Measurements from ENCODE around the gene EML1. TPM values are rescaled to one million over a fixed set of nuclear protein-coding genes. Genes with fewer than 3 reads are reported as not detected.

Gene EML1, protein sequence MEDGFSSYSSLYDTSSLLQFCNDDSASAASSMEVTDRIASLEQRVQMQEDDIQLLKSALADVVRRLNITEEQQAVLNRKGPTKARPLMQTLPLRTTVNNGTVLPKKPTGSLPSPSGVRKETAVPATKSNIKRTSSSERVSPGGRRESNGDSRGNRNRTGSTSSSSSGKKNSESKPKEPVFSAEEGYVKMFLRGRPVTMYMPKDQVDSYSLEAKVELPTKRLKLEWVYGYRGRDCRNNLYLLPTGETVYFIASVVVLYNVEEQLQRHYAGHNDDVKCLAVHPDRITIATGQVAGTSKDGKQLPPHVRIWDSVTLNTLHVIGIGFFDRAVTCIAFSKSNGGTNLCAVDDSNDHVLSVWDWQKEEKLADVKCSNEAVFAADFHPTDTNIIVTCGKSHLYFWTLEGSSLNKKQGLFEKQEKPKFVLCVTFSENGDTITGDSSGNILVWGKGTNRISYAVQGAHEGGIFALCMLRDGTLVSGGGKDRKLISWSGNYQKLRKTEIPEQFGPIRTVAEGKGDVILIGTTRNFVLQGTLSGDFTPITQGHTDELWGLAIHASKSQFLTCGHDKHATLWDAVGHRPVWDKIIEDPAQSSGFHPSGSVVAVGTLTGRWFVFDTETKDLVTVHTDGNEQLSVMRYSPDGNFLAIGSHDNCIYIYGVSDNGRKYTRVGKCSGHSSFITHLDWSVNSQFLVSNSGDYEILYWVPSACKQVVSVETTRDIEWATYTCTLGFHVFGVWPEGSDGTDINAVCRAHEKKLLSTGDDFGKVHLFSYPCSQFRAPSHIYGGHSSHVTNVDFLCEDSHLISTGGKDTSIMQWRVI
- 46.9 TPM for total RNA-seq (ENCODE audit: insufficient read depth, low replicate concordance)

DNA sequence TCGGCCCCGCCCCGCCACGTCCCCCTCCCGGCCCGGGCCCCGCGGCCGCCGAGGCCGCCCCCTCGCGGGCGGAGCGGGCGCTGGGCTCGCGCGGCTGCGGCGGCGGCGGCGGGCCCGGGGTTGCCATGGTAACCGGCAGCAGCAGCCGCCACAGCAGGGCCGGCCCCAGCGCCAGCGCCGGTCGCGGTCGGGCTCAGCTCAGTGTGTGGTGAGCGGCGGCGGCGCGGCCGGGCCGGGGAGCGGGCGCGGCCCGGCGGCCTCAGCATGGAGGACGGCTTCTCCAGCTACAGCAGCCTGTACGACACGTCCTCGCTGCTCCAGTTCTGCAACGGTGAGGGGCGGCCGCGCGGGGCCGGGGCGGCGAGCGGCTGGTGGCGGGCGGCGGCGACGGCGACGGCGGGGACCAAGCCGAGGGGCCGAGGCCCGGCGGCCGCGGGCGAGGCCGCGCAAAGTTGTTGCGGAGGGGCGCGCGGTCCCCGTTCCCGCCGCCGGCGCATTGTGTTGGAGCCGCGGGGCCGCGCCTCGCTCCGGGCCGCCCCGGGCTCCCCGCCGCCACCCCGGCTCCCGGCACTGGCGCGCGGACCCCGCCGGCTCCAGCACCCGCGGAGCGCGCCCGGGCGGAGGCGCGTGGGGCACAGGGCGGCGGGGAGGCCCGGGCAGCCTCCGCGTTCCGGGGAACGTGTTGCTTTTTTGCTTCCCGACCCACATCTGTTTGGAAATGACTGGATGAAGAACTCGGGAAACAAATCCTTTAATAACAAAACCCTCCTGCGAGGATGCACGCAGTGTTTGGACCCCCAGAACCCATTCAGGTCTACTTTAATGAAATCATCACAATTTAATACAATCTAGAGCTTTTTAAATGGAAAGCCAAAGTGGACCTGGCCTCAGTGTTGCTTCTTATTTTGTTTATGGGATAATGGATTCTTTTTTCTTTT is at the start of gene EML1:
TSS of gene EML1 (plus strand) at position 201 of the 938 bp plus-strand sequence. CDS start at position 265, 64 bp downstream.
- DNase-seq (ENCODE audit: low spot score) = peak; percentile 86

DNA sequence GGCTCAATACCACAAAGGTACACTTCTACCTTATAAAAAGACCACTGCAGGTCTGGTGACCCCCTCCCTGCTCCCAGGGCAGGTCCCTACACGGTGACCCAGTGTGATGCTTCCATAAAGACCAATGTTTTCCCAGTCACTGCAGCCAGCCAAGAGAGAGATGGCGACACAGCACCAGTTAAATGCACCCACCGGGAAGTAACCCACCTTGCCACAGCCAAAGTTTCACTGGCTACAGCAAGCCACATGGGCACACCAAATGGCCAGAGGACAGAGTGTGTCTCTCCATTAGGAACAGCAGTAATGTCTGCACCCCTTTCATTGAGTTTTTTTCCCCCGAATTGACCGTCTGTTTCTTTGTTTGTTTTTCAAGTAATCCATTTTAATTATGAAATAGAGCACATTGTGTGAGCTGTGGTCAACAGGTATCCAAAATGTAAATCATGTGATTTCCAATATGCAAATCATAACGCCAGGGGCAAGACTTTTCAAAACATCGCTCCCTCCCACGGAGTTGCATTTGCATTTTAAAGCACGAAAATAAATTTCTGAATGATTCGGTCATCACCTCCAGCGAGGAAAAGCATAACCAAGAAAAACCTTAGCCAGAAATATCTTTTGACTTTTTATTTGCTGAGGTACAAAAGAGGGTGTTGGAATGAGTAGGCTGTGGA is 48.9 kb upstream of the EML1 start:
- DNase-seq (ENCODE audit: low spot score) = no peak

DNA sequence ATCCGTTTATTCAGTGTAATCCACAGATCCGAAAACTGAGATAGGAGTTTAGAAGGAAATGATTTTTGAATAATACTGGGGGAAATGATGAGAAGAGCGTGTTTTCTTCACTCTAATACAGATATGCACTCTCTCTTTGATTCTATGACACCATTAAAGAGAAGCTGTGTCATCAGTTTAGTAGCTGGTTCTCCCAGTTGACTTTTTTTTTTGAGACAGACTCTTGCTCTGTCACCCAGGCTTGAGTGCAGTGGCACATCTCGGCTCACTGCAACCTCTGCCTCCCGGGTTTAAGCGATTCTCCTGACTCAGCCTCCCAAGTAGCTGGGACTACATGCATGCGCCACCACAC is 48.4 kb upstream of the EML1 start:
- peak; percentile 21 for DNase-seq (ENCODE audit: low spot score)

DNA sequence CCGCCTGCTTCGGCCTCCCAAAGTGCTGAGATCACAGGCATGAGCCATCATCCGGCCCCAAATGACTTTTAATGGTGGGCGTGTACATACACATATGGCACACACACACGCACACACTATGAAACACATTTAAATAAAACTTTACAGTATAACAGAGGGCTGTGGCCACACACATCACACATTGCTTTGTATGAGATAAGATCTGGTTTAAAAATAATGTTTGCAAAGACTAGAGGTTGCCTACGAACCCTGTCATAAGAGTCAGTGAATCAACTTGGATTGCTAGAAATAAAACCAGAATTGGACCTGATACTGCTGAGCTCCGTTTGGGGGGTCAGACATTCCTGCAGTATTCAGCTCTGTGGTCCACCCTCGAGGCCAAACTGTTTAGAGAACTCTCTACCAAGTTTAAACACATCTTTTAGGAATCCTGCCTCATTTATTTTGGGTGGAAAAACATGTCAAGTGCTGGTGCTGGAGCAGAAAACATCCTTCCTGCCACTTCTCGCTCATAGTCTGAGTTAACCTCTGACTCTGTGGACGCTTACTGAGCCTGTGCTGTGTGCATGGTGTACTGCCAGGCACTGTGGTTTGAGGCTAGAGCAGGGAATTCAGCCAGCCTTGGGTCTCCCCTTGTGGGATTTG is 47.8 kb upstream of the EML1 start:
- DNase-seq (ENCODE audit: low spot score) = peak; percentile 18

DNA sequence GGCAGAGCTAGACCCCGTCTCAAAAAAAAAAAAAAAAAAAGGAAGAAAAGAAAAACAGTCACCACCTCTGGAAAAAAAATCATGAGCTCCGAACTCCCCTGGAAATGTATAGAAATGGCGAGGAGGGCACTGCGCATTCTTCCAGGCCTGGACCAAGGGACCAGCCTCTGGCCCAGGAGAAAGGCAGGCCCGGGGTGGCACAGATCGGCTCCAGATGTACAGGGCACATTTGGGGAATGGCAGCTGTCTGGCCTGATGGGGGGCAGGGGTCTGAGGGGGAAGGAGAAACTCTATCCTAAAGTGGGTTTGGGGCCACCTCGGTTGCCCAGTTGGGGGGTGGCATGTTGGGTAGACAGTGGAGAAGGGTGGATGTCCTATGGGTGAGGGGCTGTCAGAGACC is 46.0 kb upstream of the EML1 start:
- no peak for DNase-seq (ENCODE audit: low spot score)

DNA sequence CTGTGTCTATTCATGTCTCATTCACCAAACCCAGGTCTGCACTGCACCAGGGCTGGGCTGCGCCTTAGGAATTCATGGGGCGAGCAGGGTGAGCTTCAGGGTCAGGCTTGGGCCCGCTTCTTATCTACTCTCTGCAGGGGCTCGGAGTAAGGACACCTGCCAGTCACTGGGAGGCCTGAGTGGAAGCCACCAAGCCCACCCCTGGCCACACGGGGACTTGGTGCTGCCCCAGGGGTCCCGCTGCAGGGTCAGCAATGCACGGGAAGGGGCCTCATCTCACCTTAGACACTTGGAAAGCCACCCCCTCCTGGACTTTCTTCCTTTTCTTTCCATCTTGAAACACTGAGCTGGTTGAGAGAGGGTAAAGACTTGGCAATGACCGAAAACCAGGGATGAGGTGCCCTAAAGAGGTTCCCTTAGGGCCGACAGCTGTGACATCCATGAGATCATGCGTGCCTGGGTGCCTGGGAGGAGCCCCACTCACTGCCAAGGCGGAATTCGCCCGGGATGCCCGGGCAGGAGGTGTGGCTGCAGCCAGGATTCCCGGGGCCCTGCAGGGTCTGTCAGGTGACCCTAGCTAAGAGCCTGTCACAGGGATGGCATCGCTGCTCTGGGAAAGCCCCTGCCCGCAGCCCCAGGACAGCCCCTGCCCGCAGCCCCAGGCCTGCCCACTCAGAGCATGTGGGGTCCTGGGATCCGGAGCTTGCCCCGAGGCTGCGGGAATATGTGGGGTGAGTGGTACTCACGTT is 45.5 kb upstream of the EML1 start:
- no peak for DNase-seq (ENCODE audit: low spot score)

DNA sequence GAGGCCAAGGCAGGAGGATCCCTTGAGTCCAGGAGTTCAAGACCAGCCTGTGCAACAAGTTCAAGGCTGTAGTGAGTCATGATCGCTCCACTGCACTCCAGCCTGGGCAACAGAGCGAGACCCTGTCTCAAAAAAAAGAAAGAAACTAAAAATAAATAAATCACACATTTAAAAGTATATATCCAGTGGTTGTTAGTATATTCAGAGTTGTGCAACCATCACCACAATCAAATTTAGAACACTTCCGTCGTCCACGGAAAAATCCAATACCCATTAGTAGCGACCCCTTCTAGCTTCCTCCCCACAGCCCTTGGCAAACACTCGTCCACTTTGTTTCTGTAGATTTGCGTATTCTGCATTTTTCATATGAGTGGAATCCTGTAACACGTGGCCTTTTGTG is 44.7 kb upstream of the EML1 start:
- DNase-seq (ENCODE audit: low spot score) = no peak

DNA sequence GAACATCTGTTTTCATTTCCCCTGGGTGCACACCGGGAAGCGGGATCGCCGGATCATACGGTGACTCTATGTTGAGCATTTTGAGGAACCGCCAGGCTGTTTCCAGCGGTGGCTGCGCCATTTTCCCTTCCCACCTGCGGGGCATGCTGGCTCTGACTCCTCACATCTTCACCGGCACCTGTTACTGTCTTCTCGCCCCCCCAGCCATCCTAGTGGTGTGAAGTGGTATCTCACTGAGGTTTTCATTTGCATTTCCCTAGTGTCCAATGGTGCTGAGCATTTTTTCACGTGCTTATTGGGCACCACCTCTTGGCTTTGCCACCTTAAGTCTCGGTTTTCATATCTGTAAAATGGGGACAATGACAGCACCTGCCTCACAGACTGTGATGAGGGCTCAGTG is 44.1 kb upstream of the EML1 start:
- DNase-seq (ENCODE audit: low spot score) = no peak

DNA sequence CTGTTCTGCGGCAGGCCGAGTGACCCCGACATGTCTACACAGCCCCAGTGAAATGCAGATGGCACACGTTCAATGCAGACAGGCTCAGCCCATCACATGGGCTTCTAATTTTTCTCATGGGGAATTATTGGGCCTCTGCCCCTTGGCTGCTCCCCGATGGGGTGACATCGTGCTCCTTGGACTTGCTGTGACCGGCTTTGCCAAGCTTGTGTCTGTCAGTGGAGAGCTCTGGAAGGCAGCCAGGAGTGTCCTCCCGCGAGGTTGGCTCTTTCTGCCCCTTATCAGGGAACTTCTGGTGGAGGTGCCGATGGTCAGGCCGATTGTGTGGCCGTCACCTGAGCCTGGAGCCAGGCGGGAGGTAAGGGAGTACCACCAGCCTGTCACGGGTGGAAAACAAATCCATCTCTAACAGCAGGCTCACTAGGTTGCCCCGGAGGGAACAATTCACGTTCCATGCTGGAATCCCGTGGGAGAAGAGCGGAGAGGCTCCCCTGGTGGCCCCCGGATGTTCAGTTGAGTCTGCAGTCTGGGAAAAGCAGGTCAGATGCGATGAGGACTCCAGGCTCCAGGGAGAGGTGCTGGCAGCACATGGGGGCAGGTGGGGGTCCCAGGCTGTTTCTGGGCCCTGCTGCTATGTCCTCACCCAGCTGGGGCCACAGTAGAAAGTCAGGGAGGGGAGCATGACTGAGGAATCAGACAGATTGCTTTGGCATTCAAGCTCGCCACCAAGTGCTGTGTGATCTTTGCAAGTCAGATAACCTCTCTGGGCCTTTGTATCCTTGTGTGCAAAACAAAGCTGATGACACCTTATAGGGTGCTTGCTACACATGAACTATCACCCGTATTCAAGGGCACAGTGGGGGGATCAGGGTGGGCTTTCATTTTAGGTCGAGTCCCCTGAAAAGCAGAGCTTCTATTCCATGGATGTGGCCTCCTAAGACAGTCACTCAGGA is 43.2 kb upstream of the EML1 start:
- DNase-seq (ENCODE audit: low spot score) = no peak

DNA sequence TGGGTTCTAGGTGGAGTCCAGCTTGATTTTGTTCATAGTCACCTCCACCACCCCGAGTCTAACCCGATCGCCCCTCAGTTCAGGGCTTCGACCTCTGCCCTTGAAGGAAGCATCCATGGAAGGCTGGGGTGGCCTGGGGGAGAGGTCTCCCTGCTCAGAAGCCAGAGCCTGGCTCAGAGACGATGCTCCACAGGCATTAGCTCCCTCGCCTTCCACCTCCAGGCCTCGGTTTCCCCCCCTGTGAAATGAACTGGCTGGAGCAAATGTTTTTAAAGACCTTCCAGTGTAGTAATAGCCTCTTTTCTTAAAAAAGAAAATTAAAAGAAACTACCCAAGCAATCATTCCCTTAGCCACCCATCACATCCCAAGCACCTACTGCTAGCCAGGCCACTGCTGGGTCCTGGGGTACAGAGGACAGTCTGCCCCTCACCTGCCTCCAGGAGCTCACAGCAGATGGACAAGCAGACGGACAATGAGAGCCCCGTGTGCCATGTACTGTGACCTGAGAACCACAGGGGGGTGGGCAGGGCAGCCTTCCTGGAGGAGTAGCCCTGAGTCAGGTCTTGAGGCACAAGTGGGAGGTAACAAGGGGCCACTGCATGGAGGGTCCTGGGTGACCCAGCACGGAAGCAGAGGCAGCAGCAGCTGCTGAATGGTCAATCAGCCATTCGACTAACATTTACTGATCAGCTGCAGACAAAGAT is 42.3 kb upstream of the EML1 start:
- DNase-seq (ENCODE audit: low spot score) = no peak

DNA sequence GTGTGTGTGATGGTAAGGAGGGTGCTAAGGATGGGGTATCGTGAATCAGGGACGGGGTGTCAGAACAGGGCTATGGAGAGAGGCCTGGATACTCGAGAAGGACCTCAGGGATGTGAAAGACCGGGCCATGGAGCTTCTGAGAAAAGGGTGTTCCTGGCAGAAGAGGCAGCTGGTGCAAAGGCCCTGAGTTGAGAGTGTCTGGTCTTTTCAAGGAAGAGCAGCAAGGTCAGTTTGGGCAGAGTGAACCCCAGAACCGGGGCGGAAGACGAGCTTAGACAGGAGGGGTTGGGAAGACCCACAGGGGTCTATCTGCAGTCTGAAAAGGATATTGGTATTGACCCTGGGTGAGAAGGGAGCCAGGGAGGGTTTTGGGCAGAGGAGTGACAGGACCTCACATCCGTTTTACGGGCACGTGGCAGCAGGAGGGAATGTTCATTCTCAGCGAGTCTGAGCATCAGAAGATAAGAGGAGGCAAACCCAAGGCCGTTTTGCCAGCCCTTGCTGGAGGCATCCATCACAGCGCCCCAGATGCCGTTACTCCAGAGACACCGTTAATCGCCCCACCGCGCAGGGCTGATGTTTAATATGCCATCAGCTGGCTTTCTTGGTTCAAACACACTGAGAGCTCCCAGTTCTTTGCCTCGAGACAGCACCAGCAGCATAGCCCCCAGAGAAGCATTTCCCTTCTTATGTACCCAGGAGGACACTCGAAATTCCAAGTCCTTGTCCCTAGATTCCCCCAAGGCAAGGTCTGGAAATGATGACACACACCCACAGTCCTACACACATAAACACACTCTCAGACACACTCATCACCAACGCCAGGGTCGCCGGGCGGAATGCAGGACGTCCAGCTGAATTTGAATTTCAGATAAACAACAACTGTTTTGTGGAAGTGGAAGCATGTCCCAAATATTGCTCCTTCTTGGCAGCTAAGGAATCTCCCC is 41.4 kb upstream of the EML1 start:
- DNase-seq (ENCODE audit: low spot score) = no peak

DNA sequence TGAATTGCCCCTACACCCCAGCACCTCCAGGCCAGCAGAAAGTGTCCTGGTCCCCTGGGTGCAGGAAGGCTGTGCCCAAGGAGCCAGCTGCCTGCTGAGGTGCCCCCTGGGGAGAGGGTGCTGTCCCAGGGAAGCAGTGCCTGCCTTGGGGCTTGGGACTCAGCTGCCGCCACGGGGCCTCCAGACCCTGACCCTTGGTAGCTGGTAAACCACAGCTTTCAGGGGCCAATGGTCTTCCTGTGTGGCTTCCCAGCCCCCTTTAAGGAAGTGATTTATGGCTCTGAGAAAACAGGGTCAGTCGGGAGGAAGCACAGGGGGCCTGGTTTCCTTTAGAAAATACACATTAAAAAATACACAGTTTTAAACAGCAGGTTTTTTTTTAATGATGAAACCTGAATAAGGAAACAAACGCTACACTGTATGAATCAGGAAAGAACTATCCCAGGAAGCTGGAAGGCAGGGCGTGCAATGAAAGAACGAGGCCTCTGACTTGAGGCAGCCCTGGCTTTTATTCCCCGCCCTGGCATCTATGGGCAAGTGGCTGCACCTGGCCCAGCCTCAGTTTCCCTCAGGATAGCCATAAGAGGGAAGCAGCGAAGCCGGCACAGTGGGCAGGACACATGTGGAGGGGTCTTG is 40.6 kb upstream of the EML1 start:
- no peak for DNase-seq (ENCODE audit: low spot score)

DNA sequence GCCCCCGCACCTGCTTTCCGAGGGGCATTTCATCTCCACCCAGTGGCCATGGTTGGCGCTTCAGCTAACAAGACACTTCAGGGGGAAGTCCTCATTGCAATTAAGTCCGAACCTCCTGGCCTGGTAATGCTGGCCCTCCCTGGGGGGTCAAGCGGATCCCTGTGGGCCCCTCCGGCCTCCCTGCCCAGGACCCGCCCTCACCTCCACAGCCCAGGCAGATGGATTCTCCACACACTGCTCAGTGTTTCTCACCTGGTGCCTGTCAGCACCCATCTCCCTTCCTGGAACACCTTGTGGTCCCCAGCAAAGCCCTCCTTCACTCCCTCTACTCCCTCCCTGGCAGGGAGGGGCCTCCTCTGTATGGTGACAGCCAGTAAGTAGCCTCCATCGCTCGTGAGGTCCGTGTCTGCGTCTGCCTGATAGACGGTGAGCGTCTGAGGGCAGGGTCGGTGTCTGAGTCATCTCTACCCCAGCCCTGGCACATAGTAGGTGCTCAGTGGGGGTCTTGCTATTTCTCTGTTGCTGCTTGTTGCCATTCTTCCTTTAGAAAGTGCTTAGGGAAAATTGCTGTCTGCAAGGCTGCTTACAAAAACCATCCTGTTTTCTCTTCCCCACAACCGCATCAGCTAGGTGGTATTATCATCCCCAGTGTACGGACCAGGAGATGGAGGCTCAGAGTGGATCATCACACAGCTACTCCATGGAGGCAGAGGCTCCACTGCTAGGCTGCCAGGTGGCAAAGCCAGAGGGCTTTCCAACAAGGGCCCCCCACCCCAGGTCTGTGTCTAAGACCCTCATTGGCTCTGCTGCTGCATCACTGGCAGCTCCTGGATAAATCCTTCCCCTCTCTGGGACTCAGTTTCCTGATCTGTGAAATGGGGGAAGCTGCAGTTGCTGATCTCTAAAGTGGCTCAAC is 39.7 kb upstream of the EML1 start:
- DNase-seq (ENCODE audit: low spot score) = no peak

DNA sequence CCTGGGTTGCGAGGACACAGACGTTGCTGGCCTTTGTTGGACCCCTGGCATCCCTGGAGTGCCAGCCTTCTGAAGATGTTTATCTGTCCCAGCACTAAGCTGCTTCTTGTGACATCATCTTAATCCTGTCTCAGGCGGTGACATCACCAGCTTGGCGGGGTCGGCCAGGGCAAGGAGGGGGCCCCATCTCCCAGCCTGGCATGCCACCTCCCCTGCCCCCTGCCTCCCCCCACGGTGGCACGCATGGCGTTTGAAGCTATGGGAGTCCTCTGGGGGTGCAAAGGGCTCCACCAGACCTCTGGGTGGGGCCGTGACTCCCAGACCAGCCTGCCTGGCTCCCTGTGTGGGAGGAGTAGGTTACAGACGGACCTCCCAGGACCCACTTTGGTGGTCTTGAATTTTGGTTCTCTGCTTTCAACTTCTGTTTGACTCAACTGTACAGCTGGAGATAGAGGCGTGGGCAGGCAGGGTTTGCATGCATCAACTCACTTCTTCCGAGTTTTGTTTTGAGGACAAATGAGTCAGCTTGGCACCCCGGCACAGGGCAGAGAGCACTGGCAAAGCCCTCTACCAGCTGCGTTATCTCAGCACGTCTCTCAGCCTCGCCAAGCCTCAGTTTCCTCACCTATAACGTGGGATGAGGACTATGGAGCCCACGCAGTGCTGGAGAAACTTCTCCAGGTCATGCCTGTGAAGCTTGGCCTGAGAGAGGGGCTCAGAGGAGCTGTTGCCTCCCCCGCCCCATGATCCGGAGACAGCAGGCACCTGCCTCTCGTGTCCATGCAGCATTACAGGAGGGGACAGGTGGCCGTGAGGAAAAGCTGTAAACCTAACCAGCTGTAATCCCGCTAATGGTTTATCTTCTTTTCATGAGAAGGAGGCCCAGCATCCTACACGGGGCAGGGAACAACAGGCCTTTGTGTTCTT is 38.8 kb upstream of the EML1 start:
- DNase-seq (ENCODE audit: low spot score) = no peak
